Astrocyte (in vitro differentiated cells and primary cell): ENCODE results near the gene AMPD2.

Experiments
- CTCF ChIP-seq: IDR thresholded peaks from 2 replicates; pipeline ENCODE4 v1.5.1; 2011; ENCODE audit warnings: low read depth, mild to moderate bottlenecking, inconsistent platforms, low read length, moderate library complexity; ENCODE audit not compliant: insufficient read depth
- EZH2 ChIP-seq: IDR thresholded peaks from 2 replicates; pipeline ENCODE4 v1.6.1; 2012; ENCODE audit warnings: mild to moderate bottlenecking, low read length, inconsistent platforms; ENCODE audit not compliant: insufficient read depth

- no peak for TF ChIP-seq CTCF
- TF ChIP-seq EZH2 = no peak
These were observed 34.9 kb upstream of the AMPD2 start for GRCh38 chr1:109584766-109585165.
